Ramos (cell line): ENCODE data around the gene FRMD5.

Experiments used
- in situ Hi-C: fragments of 300-500 bp; cut with MboI; formaldehyde crosslinking; loops from one replicate; pipeline ENCODE4 v1.14.3; 2022; ENCODE audit warnings: low sequenced_read_pairs; ENCODE audit not compliant: unreplicated experiment

The FRMD5 gene

GRCh38 chr15:43939070-43939469 is 256.0 kb downstream of the FRMD5 start:
- in situ Hi-C loops: loop anchor here (10.0 kb wide), 1 partner anchor 64 kb away; no protein-coding TSS in a partner anchor

GRCh38 chr15:43934480-43934879 is 260.6 kb downstream of the FRMD5 start:
- in situ Hi-C loops: loop anchor here (10.0 kb wide), 1 partner anchor 60 kb away; no protein-coding TSS in a partner anchor

- in situ Hi-C loops: loop anchor here (10.0 kb wide), 1 partner anchor 58 kb away; no protein-coding TSS in a partner anchor
These were observed 262.2 kb downstream of the FRMD5 start for GRCh38 chr15:43932907-43933306.

DNA sequence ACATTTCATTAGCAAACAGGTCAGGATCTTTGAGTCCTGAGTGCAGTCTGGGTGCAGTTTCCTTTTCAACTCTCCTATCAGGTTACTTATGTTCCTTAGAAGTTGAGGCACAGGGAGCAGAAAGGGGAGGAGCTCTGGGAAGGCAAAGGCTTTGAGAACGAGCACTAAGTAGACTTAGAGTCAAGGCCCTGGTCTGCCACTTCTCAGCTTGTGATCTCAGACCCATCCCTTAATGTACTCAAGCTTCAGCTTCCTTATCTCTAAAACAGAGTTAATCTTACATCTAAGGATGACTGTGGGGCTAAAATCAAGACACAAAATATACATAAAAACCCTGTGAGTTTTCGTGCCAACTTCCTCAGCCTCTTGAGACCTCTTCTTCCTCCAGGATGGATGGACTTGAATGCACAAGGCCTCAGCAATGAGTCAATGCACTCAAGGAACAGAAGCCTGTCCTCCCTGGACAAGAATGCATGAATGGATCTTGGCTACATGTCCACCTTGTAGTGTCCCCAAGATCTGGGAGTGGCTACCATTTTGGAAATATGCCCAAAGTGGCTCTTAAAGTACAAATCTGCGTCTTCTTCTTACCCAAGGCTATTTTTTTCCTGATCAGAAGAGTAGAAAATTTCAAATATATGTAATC is 263.2 kb downstream of the FRMD5 start:
- in situ Hi-C loops: loop anchor here (10.0 kb wide), 1 partner anchor 57 kb away; no protein-coding TSS in a partner anchor

DNA sequence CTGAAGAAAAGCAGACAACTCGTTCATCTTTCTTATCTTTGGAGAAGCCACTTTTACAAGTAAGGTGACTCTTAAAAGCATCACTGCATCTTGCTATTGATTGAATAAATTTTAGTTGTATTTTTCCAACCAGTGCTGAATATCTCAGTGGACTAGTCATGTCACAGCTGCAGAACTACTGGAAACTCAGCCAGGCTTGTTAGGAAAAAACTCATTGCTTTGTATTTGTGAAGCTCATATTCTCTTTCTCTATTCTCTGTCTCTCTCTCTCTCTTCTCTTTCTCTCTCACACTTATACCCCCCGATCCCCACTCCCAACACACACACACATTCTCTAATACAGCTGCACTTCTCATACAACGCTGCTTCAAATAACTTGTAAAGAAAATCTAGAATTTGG is 264.0 kb downstream of the FRMD5 start:
- in situ Hi-C loops: loop anchor here (10.0 kb wide), 1 partner anchor 56 kb away; no protein-coding TSS in a partner anchor

- in situ Hi-C loops: loop anchor here (10.0 kb wide), 1 partner anchor 56 kb away; no protein-coding TSS in a partner anchor
These were observed 264.5 kb downstream of the FRMD5 start for GRCh38 chr15:43930556-43930955.

- in situ Hi-C loops: loop anchor here (10.0 kb wide), 1 partner anchor 55 kb away; no protein-coding TSS in a partner anchor
These were observed 265.0 kb downstream of the FRMD5 start for GRCh38 chr15:43930079-43930478.

DNA sequence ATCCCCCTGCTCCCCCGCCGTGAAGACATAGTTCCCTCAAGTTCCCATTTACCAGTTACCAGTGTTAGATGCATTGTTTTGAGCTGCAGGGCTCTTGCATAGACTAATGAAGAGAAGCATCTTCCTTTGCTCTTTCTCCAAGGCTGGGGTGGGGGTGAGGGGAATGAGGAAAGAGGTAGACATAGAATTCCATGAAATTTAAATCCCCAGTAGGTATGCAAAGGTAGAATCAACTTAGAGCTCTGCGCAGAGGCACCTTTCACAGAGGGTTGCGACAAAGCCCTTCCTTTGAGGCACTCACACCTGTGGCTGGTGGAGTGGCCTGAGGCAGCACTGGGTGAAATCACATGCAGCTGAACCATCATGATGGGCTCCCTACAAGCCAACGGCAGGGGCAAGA is 266.9 kb downstream of the FRMD5 start:
- in situ Hi-C loops: no loop called here

- in situ Hi-C loops: no loop called here
These were observed 267.9 kb downstream of the FRMD5 start for GRCh38 chr15:43927203-43927602.

DNA sequence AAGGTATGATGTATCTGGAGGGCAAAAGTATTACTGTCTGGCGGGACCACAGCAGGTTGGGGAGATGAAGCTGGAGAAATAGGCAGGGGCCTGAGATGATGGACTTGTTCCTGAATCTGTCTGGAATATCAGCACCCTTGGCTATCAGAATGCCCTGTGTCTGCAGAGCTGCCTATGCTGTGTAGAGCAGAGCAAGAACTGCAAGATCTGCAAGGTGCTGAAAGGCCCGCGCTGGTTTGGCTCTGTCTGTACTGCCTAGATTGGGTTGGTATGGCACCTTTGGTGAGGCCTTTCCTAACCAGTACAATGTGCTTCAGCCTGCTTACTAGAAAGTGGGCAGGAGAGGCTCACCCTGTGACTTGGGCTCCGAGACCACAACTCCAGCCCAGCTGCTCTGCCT is 271.5 kb downstream of the FRMD5 start:
- in situ Hi-C loops: no loop called here

DNA sequence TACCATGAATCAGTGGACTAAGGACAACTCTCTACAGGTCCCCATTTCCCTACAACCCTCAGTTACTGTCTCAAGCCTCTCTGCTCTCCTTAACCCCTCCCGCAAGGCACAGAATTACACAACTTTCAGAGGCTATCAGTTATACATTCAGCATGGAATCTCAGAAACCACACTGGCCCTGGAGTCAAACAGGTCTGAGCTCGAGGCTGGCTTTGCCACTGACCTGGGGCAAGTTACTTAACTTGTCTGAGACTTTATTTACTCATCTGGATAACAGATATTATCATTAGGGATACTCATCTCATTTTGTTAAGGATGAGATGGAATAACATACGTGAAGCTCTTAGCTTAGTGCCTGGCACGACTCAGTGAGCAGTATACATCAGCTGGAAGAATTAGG is 273.1 kb downstream of the FRMD5 start:
- in situ Hi-C loops: no loop called here

- in situ Hi-C loops: no loop called here
These were observed 274.3 kb downstream of the FRMD5 start for GRCh38 chr15:43920815-43921214.

DNA sequence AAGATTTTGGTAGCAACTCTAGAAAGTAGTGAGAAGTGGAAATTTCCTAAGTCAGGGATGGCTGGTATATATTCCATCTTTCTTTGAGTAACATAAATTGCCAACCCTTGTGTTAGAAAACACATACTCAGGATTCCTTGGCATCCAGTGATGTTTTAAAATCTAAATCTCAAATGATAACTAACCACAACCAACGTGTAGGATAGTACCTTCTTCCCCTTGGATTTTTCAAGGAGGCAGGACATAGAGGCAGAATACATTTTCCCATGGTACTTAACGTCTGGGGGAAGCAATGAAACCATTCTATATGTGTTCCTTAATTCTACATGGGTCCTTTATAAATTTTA is 274.8 kb downstream of the FRMD5 start:
- in situ Hi-C loops: no loop called here

- in situ Hi-C loops: loop anchor here (10.0 kb wide), 1 partner anchor 295 kb away; no protein-coding TSS in a partner anchor
These were observed 275.4 kb downstream of the FRMD5 start for GRCh38 chr15:43919540-43920253.

DNA sequence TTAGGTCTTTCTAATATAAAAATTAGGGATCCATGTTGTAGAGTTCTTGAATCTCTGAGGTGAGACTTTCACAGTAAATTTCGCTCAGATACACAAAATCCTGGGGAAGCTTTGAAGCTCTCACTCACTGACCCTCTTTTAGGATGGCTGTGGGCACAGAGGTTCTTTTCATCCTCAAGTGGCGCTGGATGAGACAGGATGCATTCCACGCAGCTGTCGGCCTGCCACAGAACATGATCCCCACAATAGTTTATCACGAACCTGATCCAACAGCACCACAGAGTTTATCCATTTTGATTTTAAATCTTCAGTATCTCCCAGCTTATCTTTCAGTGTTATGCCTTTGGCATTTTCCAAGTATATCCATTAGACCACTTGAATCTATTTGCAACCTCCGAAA is 276.4 kb downstream of the FRMD5 start:
- in situ Hi-C loops: loop anchor here (10.0 kb wide), 1 partner anchor 296 kb away; no protein-coding TSS in a partner anchor

GRCh38 chr15:43916326-43916660 is 278.8 kb downstream of the FRMD5 start:
- in situ Hi-C loops: loop anchor here (10.0 kb wide), 1 partner anchor 299 kb away; no protein-coding TSS in a partner anchor

DNA sequence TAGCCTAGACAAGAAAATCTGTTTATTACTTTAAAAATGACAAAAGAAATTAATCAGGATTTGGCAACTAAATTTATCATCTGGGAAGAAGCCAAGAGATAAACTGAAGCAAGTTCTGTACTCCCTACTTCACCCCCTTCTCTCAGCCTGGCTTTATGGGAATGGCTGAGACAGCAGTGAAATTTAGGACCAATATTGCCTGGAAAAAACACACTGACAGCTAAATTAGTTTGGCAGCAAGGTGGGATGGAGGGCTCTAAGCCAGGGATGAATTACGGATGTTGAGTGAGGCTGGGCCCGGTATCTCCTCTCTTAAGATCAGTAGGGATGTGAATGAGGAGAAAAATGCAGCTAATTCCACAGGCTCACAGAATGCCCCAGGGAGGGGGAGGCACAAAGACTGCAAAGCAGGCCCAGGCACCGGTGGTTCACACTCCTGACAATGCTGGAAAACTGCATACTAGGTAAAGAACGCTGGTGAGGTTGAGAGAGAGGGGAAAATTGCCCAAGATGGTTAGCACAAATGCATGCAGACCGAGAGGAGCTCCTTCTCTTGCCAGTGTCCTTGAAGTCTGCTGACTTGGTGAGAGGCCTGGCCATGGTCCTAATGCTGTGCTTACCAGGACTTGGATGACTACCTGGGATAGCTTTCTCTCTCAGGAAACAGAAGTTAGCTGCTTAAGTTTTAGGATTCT is 279.3 kb downstream of the FRMD5 start:
- in situ Hi-C loops: loop anchor here (10.0 kb wide), 1 partner anchor 299 kb away; no protein-coding TSS in a partner anchor

GRCh38 chr15:43913941-43914340 is 281.1 kb downstream of the FRMD5 start:
- in situ Hi-C loops: loop anchor here (10.0 kb wide), 1 partner anchor 301 kb away; no protein-coding TSS in a partner anchor

- in situ Hi-C loops: loop anchor here (10.0 kb wide), 1 partner anchor 302 kb away; no protein-coding TSS in a partner anchor
These were observed 281.9 kb downstream of the FRMD5 start for GRCh38 chr15:43913026-43913780.

GRCh38 chr15:43912208-43912607 is 282.9 kb downstream of the FRMD5 start:
- in situ Hi-C loops: loop anchor here (10.0 kb wide), 1 partner anchor 303 kb away; no protein-coding TSS in a partner anchor
